ENCODE data around the gene LONP2. TPM values are rescaled to one million over a fixed set of nuclear protein-coding genes. Genes with fewer than 3 reads are reported as not detected.

Gene LONP2
- total and polyA plus RNA-seq, 10 of the 15 experiments (the other 5 are each of a cell fraction or from before 2014, with no cell fraction given): 8.3 to 48.0 (median 34.8) TPM

DNA sequence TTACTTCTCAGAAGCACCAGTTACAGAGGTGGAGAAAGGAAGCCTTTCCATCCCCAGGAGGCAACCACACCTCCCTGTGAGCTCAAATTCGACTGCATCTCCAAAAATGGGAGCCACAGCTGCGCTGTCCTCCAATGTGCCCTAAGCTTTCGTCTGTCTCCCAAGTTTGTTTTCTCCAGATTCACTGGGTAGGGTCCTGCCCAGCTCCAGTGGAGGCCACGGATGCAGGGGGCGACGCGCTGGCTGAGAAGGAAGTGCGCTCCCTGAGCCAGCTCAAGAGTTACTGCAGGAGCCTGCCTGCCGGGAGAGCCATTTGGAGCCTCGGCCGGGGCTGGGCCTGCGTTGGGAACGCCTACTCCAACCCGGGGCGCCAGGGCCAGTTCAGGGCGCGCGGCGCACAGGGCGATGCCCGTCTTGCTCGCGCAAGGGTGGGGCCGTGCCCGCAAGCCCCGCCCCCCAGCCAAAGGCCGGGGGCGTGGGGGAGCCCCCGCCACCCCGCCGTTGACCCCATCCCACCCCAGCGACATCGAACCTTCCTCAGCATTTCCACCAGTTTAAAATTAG lies 121.6 kb downstream of the LONP2 start:
- Histone ChIP-seq H3K4me1 (ENCODE audit: control insufficient read depth, insufficient read depth, low read length) (peaks cover 14% of the 10 kb centered on the region), H3K36me3 (ENCODE audit: control insufficient read depth in 2 of 2, insufficient read depth in 2 of 2, low read length in 1 of 2) (peaks cover 3% of the 10 kb centered on the region in 2 experiments; a peak in 1 of 4 replicates), H3K4me2 (ENCODE audit: control insufficient read depth, insufficient read depth) (peak overlapping the region; percentile 70), H3K79me2 (ENCODE audit: control insufficient read depth, insufficient read depth, low read length) (peaks cover 84% of the 10 kb centered on the region), H3K27me3 (replicated peaks in 1 of 2; ENCODE audit: control insufficient read depth in 2 of 2, insufficient read depth in 2 of 2, low read length in 1 of 2) (no peaks in the 10 kb centered on the region), H3K4me3 (peak overlapping the region; percentile 64), H3K27ac (ENCODE audit: control insufficient read depth, insufficient read depth) (peak overlapping the region; percentile 90), H4K20me1 (ENCODE audit: control insufficient read depth, insufficient read depth) (no peaks in the 10 kb centered on the region), H3K9me3 (replicated peaks; ENCODE audit: control insufficient read depth, insufficient read depth, low read length) (no peaks in the 10 kb centered on the region), H2AFZ (ENCODE audit: control insufficient read depth, low read depth, low read length) (peak overlapping the region; percentile 9; the same call in 1 of the 2 replicates), H3K9ac (ENCODE audit: control insufficient read depth, insufficient read depth, low read length) (peak overlapping the region; percentile 69)
- CTCF ChIA-PET: interaction anchor here (0.6 to 3.6 kb wide), 13 partner anchors 8 to 265 kb away, joined by 3 to 16 read pairs (median 4); no protein-coding TSS in a partner anchor
- TF ChIP-seq IKZF1 (conservative IDR thresholded peaks at IDR 0.05) (peak; percentile 20; the same call in 1 of the 2 replicates), NR2F1 (conservative IDR thresholded peaks at IDR 0.05) (peak; percentile 73), NRF1 (conservative IDR thresholded peaks at IDR 0.05; ENCODE audit: low read depth, low read length) (0 out of 2 replicates have a peak, but pooled peaks have one; percentile 26), POLR2AphosphoS5 (IDR thresholded peaks at IDR 0.05; ENCODE audit: low read length) (peak; percentile 51), BHLHE40 (IDR thresholded peaks at IDR 0.05; ENCODE audit: borderline replicate concordance in 1 of 2, low read depth in 2 of 2, low read length in 1 of 2) (peak; percentile 7 to 25; a peak in 1 of 4 replicates), LARP7 (IDR thresholded peaks at IDR 0.05) (0 out of 2 replicates have a peak, but pooled peaks have one; percentile 33), DPF2 (IDR thresholded peaks at IDR 0.05) (peak; percentile 21; the same call in 1 of the 2 replicates), ZNF217 (IDR thresholded peaks at IDR 0.05) (no peak), POLR2A (IDR thresholded peaks at IDR 0.05; ENCODE audit: low read depth, low read length) (peak; percentile 73), KDM1A (IDR thresholded peaks at IDR 0.05; ENCODE audit: borderline replicate concordance) (no peak), JUND (IDR thresholded peaks at IDR 0.05; ENCODE audit: low read depth, low read length) (peak; percentile 22; the same call in 1 of the 2 replicates), EGR1 (IDR thresholded peaks at IDR 0.05; ENCODE audit: borderline replicate concordance in 1 of 2, low read depth in 2 of 2, low read length in 2 of 2) (peak in 1 of 2 experiments; percentile 92; a peak in 2 of 3 replicates)
- TF ChIP-seq, protein P1, sequence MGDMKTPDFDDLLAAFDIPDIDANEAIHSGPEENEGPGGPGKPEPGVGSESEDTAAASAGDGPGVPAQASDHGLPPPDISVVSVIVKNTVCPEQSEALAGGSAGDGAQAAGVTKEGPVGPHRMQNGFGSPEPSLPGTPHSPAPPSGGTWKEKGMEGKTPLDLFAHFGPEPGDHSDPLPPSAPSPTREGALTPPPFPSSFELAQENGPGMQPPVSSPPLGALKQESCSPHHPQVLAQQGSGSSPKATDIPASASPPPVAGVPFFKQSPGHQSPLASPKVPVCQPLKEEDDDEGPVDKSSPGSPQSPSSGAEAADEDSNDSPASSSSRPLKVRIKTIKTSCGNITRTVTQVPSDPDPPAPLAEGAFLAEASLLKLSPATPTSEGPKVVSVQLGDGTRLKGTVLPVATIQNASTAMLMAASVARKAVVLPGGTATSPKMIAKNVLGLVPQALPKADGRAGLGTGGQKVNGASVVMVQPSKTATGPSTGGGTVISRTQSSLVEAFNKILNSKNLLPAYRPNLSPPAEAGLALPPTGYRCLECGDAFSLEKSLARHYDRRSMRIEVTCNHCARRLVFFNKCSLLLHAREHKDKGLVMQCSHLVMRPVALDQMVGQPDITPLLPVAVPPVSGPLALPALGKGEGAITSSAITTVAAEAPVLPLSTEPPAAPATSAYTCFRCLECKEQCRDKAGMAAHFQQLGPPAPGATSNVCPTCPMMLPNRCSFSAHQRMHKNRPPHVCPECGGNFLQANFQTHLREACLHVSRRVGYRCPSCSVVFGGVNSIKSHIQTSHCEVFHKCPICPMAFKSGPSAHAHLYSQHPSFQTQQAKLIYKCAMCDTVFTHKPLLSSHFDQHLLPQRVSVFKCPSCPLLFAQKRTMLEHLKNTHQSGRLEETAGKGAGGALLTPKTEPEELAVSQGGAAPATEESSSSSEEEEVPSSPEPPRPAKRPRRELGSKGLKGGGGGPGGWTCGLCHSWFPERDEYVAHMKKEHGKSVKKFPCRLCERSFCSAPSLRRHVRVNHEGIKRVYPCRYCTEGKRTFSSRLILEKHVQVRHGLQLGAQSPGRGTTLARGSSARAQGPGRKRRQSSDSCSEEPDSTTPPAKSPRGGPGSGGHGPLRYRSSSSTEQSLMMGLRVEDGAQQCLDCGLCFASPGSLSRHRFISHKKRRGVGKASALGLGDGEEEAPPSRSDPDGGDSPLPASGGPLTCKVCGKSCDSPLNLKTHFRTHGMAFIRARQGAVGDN (IDR thresholded peaks at IDR 0.05): 0 out of 2 replicates have a peak, but pooled peaks have one; percentile 32
- TF ChIP-seq, protein P2, sequence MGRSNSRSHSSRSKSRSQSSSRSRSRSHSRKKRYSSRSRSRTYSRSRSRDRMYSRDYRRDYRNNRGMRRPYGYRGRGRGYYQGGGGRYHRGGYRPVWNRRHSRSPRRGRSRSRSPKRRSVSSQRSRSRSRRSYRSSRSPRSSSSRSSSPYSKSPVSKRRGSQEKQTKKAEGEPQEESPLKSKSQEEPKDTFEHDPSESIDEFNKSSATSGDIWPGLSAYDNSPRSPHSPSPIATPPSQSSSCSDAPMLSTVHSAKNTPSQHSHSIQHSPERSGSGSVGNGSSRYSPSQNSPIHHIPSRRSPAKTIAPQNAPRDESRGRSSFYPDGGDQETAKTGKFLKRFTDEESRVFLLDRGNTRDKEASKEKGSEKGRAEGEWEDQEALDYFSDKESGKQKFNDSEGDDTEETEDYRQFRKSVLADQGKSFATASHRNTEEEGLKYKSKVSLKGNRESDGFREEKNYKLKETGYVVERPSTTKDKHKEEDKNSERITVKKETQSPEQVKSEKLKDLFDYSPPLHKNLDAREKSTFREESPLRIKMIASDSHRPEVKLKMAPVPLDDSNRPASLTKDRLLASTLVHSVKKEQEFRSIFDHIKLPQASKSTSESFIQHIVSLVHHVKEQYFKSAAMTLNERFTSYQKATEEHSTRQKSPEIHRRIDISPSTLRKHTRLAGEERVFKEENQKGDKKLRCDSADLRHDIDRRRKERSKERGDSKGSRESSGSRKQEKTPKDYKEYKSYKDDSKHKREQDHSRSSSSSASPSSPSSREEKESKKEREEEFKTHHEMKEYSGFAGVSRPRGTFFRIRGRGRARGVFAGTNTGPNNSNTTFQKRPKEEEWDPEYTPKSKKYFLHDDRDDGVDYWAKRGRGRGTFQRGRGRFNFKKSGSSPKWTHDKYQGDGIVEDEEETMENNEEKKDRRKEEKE (IDR thresholded peaks at IDR 0.05): no peak
- SMC1A ChIA-PET (ENCODE audit: uncharacterized antibody, unreplicated experiment): interaction anchor here (0.8 to 7.5 kb wide), 10 partner anchors 10 to 265 kb away, joined by 3 to 112 read pairs (median 3); partner anchors contain the start of gene SIAH1
- intact Hi-C loops (cut with micrococcal nuclease; ENCODE audit: unreplicated experiment): loop anchor here (1.0 to 5.0 kb wide), 4 partner anchors 19 to 245 kb away; partner anchors contain the start of genes N4BP1 and SIAH1
- POLR2A ChIA-PET: interaction anchor here (0.5 to 2.6 kb wide), 9 partner anchors 14 to 244 kb away, joined by 3 to 9 read pairs (median 6); partner anchors contain the start of genes N4BP1 and SIAH1
- WGBS (ENCODE audit: insufficient coverage, insufficient replicate concordance, low lambda C conversion rate, missing lambda C conversion rate): 8% methylated on average over 19 of the region's 33 CpGs
- RAD21 ChIA-PET (ENCODE audit: unreplicated experiment): interaction anchor here (0.8 to 4.5 kb wide), 9 partner anchors 11 to 264 kb away, joined by 3 to 30 read pairs (median 9); partner anchors contain the start of gene SIAH1
- ATAC-seq (peak; percentile 97), DNase-seq (ENCODE audit: low read depth, low spot score) (no peak), FAIRE-seq (peak; percentile 41)
- in situ Hi-C loops (cut with MboI): no loop called here
- no TSS peak for BruUV-seq (replicated peaks)
